ENCODE measurements around the gene NEUROG3.

DNA sequence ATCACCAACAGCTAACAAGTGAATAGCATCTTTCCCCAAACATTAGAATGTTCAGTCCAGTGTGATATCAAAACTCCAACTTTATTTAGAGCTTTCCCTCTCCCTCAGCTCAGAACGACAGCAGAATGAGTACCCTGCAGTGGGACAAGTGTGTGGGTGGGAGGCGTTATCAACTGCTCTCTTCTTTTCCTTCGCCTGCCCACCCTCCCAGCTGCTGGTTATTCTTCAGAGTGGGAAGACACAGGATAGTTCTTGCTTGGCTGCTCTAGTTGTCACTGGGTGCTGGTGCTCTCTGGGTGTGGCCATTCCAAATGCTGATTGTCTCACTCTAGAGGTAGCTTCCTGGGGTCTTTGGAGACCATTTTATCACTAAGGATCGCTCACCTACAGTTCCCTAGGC, 43.1 kb upstream of the NEUROG3 start:
- TF ChIP-seq CTCF (IDR thresholded peaks at IDR 0.05): no peak
- no peak for TF ChIP-seq POLR2A (IDR thresholded peaks at IDR 0.05)

All from testis (tissue), 2 donors.